Chondrocyte (in vitro differentiated cells): ENCODE measurements around the gene RABGAP1L. TPM values are rescaled to one million over a fixed set of nuclear protein-coding genes. Genes with fewer than 3 reads are reported as not detected.
A peak's percentile ranks its signal among the peaks of the same experiment; 100 is the strongest.

Source experiments
- DNase-seq: peaks from one replicate; pipeline ENCODE4 v3.0.0; 2021; ENCODE audit warnings: mixed read lengths, low spot score
- H3K27ac Mint-ChIP-seq: one replicate; pipeline ENCODE4 v1.8.0; 2021; ENCODE audit warnings: mild to moderate bottlenecking, moderate library complexity, mixed read lengths; ENCODE audit not compliant: unreplicated experiment
- H3K27me3 Mint-ChIP-seq: 2 replicates; pipeline ENCODE4 v1.8.0; 2021; ENCODE audit warnings: low read depth, mixed read lengths
- H3K36me3 Mint-ChIP-seq: 2 replicates; pipeline ENCODE4 v1.8.0; 2021; ENCODE audit warnings: low read depth, mixed read lengths
- H3K4me1 Mint-ChIP-seq: 2 replicates; pipeline ENCODE4 v1.8.0; 2021; ENCODE audit warnings: low read depth, mild to moderate bottlenecking, mixed read lengths
- H3K4me3 Mint-ChIP-seq: one replicate; pipeline ENCODE4 v1.8.0; 2021; ENCODE audit warnings: mild to moderate bottlenecking, moderate library complexity, mixed read lengths; ENCODE audit not compliant: unreplicated experiment
- H3K9me3 Mint-ChIP-seq: 2 replicates; pipeline ENCODE4 v1.8.0; 2021; ENCODE audit warnings: low read depth, mixed read lengths
- total RNA-seq: library from RNA; stranded (reverse); gene quantifications from 3 replicates; pipeline ENCODE4 v1.2.1, GENCODE V29; 2021
- TF ChIP-seq, protein P1 (sequence below): fragments of 200-600 bp; sonication (generic); IDR thresholded peaks from 2 replicates; pipeline ENCODE4 v1.5.0; 2021; ENCODE audit warnings: antibody characterized with exemption, mild to moderate bottlenecking, moderate library complexity

RABGAP1L gene
- total RNA-seq, 1 donor from 2014 or later, result 27.1 TPM

DNA sequence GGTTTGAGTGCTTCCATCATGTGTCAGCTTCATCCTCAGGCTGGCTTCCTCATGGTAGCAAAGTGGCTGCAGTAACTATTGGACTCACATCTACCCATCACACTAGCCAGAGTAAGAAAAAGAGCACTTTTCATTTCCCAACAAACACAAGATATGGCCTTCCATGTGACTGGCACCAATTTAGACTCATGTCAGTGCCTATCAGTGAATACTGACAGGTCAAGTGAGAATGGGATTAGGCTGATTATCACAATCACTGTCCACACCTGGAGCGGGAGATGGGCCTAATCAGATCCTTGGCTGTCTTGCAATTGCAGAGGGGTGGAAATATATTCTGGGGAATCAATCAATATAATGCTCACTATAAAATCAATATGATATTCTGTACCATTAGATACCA lies 2.9 kb upstream of the RABGAP1L start:
- Mint-ChIP-seq H3K4me3 (no peak overlapping the region), H3K27ac (no peak overlapping the region), H3K36me3 (no peaks in the 10 kb centered on the region), H3K9me3 (no peaks in the 10 kb centered on the region), H3K27me3 (no peaks in the 10 kb centered on the region), H3K4me1 (peaks cover 22% of the 10 kb centered on the region)
- TF ChIP-seq, protein P1, sequence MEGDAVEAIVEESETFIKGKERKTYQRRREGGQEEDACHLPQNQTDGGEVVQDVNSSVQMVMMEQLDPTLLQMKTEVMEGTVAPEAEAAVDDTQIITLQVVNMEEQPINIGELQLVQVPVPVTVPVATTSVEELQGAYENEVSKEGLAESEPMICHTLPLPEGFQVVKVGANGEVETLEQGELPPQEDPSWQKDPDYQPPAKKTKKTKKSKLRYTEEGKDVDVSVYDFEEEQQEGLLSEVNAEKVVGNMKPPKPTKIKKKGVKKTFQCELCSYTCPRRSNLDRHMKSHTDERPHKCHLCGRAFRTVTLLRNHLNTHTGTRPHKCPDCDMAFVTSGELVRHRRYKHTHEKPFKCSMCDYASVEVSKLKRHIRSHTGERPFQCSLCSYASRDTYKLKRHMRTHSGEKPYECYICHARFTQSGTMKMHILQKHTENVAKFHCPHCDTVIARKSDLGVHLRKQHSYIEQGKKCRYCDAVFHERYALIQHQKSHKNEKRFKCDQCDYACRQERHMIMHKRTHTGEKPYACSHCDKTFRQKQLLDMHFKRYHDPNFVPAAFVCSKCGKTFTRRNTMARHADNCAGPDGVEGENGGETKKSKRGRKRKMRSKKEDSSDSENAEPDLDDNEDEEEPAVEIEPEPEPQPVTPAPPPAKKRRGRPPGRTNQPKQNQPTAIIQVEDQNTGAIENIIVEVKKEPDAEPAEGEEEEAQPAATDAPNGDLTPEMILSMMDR, result no peak
- DNase-seq, result no peak

DNA sequence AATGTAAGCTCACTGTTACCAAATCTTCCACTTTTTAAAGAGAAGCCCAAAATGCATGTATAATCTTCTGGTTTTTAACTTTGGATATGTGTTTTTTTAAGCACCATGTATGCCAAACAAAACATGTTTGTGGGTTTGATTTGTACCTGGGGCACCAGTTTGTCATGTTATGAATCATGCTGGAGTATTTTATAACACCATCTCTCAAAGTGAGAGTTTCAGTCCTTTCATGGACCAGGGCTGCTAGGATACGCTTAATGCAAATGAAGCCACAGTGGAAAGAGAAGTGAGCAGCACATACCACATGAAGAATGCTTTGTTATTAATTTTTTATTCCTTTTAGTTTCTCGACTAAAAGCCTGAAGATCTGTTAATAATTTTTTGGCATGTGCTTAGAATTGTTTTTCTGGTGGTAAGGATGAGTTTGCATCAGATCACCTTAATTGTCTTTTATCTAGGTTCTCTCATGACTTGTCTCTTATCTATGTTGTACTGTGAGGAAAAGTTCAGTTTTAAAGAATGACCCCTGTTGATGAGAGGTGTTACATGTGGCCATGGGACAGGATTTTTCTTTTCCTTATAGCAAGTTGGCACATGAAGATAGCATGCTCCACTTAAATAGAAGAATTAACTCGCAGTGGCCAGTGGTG lies 2.0 kb upstream of the RABGAP1L start:
- Mint-ChIP-seq H3K4me3 (no peak overlapping the region), H3K36me3 (no peaks in the 10 kb centered on the region), H3K9me3 (no peaks in the 10 kb centered on the region), H3K4me1 (peaks cover 22% of the 10 kb centered on the region), H3K27ac (no peak overlapping the region), H3K27me3 (no peaks in the 10 kb centered on the region)
- DNase-seq, result no peak
- TF ChIP-seq, protein P1, result no peak

DNA sequence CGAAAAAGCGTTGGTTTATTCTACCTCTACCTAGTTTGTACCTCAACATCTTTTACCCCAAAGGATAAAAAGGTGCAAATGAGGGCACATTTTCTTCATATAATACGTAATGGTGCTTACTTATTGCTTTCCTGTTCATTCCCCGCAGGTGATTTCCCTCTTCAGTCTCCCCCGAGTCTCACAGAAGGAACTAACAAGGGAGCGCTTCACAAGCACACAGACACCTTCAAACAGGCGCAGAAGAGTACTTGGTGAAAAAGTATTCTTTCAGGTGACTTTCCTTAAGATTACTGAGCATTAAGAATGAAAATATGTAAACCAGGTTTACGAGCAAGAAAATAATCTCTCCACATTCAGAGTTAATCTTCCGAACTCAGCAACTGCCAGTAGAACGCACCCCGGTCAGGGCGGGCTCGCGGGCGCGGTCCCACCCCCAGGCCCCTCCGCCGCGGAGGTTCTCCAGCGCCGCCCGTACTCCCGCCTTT lies 511 bp upstream of the RABGAP1L start:
- TF ChIP-seq, protein P1, result no peak
- Mint-ChIP-seq H3K36me3 (no peaks in the 10 kb centered on the region), H3K4me3 (peak overlapping the region; percentile 98)

DNA sequence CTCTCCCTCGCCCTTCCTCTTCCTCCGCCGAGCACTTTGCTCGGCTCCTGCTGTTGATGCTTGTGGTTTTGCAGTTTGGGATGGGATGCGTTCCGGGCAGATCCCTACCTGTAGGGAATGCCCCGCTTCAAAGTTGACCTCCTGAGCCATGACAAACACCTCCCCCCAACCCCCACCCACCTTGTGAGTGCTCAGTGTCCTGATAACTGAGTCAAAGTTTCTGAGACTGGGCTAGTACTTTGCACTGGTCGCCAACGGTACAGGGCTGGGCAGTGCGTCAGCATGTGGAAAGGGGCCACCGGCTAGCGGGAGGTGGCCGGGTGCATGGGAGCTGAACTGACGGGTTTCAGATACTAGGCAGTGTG lies 771 bp downstream of the RABGAP1L start:
- H3K36me3 Mint-ChIP-seq, result peaks cover 2% of the 10 kb centered on the region
- TF ChIP-seq, protein P1, result no peak
- H3K4me3 Mint-ChIP-seq, result peak overlapping the region; percentile 98
- H3K4me1 Mint-ChIP-seq, result peaks cover 18% of the 10 kb centered on the region
- no peak for DNase-seq
- no peaks in the 10 kb centered on the region for H3K9me3 Mint-ChIP-seq
- peak overlapping the region; percentile 73 for H3K27ac Mint-ChIP-seq
- no peaks in the 10 kb centered on the region for H3K27me3 Mint-ChIP-seq

More for the DNA sequence above, 511 bp upstream of the RABGAP1L start:
- Mint-ChIP-seq H3K27ac (peak overlapping the region; percentile 78), H3K9me3 (no peaks in the 10 kb centered on the region), H3K27me3 (no peaks in the 10 kb centered on the region), H3K4me1 (peaks cover 18% of the 10 kb centered on the region)
- no peak for DNase-seq

DNA sequence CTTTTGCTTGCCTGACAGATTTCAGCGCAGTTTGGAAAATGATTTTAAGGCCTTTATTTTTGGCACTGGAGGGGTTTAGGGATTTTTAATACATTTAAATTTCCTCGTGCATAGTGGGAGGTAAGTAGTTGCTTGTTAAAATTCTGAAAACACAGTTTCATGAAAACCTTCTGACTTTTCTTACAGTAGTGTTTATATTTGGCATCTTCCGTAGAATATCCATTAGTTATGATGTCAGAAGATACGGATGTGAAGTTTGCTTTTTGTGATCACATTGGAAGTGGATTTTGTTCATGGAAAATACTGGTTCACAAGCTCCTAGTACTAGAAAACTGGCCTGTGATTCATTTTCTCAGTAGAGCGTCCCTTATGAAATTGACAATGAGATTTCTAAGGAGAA lies 1.3 kb downstream of the RABGAP1L start:
- Mint-ChIP-seq H3K4me3 (peak overlapping the region; percentile 98), H3K27ac (no peak overlapping the region), H3K36me3 (peaks cover 2% of the 10 kb centered on the region), H3K27me3 (no peaks in the 10 kb centered on the region), H3K9me3 (no peaks in the 10 kb centered on the region), H3K4me1 (peaks cover 18% of the 10 kb centered on the region)
- DNase-seq, result no peak
- TF ChIP-seq, protein P1, result no peak
